Transverse colon (tissue), 4 donors: Measurements from ENCODE around the gene TENT5C.

ENCODE experiments used
- EP300 ChIP-seq: sonication (generic); formaldehyde crosslinking; IDR thresholded peaks from one replicate; pipeline ENCODE4 v1.6.1; 2017; ENCODE audit warnings: antibody characterized with exemption, low read depth
- POLR2A ChIP-seq: fragments of 450-650 bp; IDR thresholded peaks from one replicate; pipeline ENCODE4 v1.6.1; 2016; ENCODE audit warnings: antibody characterized with exemption, mild to moderate bottlenecking, moderate library complexity
- POLR2AphosphoS5 ChIP-seq, 3 donors: sonication (generic); formaldehyde crosslinking; IDR thresholded peaks; one replicate each; pipeline ENCODE4 v1.6.1; 2016; ENCODE audit warnings: antibody characterized with exemption in 3 of 3
- TF ChIP-seq, protein P1 (sequence below), 5 experiments: fragments of 200-600 bp in 3 of 5; fragments of 450-650 bp in 2 of 5; sonication (generic) in 3 of 5; IDR thresholded peaks; 1 replicate in 2 of 5; 2 replicates in 3 of 5; pipeline ENCODE4 v1.5.1; 2016 to 2017; ENCODE audit warnings: antibody characterized with exemption in 5 of 5, inconsistent platforms in 3 of 5, mild to moderate bottlenecking in 2 of 5, moderate library complexity in 1 of 5

DNA sequence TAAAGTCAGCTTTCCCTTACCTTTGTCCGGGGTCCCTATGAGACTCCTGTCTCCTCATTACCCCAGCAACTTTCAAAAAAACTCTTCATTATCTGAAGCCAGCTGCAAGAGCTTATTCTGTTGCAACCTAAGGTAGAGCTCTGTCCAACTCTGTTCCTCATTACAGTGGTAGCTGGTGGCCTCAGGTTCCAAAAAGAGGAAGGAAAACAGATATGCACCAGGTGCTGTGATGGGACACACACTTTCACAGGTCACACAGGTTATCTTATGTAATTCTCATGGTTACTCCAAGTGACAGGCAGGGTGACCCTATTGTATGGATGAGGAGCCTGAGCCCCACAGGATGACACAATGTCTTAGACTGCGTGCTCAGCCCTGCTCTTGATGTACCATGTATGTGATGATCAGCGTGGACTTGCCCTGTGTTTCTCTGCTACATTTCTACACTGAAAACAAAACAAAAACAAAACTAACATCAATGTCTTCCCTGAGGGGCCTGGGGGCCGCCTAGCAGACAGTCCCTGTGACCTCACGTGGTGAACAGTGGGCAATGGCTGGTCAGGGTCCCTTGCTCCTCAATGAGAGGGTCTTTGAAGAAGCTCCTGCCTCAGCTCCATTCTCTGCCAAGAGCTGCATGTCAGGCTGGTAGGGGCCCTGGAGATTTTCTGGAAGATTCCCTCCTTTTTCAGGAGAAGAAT is 9.7 kb upstream of the TENT5C start:
- TF ChIP-seq, protein P1, sequence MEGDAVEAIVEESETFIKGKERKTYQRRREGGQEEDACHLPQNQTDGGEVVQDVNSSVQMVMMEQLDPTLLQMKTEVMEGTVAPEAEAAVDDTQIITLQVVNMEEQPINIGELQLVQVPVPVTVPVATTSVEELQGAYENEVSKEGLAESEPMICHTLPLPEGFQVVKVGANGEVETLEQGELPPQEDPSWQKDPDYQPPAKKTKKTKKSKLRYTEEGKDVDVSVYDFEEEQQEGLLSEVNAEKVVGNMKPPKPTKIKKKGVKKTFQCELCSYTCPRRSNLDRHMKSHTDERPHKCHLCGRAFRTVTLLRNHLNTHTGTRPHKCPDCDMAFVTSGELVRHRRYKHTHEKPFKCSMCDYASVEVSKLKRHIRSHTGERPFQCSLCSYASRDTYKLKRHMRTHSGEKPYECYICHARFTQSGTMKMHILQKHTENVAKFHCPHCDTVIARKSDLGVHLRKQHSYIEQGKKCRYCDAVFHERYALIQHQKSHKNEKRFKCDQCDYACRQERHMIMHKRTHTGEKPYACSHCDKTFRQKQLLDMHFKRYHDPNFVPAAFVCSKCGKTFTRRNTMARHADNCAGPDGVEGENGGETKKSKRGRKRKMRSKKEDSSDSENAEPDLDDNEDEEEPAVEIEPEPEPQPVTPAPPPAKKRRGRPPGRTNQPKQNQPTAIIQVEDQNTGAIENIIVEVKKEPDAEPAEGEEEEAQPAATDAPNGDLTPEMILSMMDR (IDR thresholded peaks at IDR 0.05): no peak
- no peak for TF ChIP-seq POLR2A
- TF ChIP-seq EP300: no peak
- TF ChIP-seq POLR2AphosphoS5 (IDR thresholded peaks at IDR 0.05): no peak
